Endodermal cell (in vitro differentiated cells): ENCODE measurements around the gene PDLIM5. TPM values are rescaled to one million over a fixed set of nuclear protein-coding genes. Genes with fewer than 3 reads are reported as not detected.
A peak's percentile ranks its signal among the peaks of the same experiment; 100 is the strongest.

Experiments used
- DNase-seq: peaks from one replicate; pipeline ENCODE4 v3.0.0-alpha.2; 2017
- H3K27ac ChIP-seq: 2 replicates; pipeline ENCODE4 v1.5.1; 2013; ENCODE audit warnings: mild to moderate bottlenecking, low read depth, low read length, moderate library complexity
- H3K27me3 ChIP-seq: 2 replicates; pipeline ENCODE4 v1.6.1; 2013; ENCODE audit warnings: mild to moderate bottlenecking, low read length, moderate library complexity; ENCODE audit not compliant: insufficient read depth, control insufficient read depth, poor library complexity, severe bottlenecking
- H3K36me3 ChIP-seq: 2 replicates; pipeline ENCODE4 v1.7.0; 2013; ENCODE audit warnings: mild to moderate bottlenecking, low read length, moderate library complexity; ENCODE audit not compliant: control insufficient read depth, insufficient read depth
- H3K4me1 ChIP-seq: one replicate; pipeline ENCODE4 v1.7.0; 2013; ENCODE audit warnings: low read length; ENCODE audit not compliant: control insufficient read depth, insufficient read depth
- H3K4me3 ChIP-seq: 2 replicates; pipeline ENCODE4 v1.5.1; 2013; ENCODE audit warnings: mild to moderate bottlenecking, low read length, moderate library complexity
- H3K9ac ChIP-seq: 2 replicates; pipeline ENCODE4 v1.6.1; 2013; ENCODE audit warnings: mild to moderate bottlenecking, low read length, moderate library complexity; ENCODE audit not compliant: poor library complexity, severe bottlenecking; ENCODE audit errors: extremely low read depth
- H3K9me3 ChIP-seq: 2 replicates; pipeline ENCODE4 v1.6.1; 2013; ENCODE audit warnings: mild to moderate bottlenecking, low read length, moderate library complexity; ENCODE audit not compliant: control insufficient read depth
- H3K27ac Mint-ChIP-seq: 2 replicates; pipeline ENCODE4 v1.8.0; 2020; ENCODE audit warnings: mixed read lengths
- H3K27me3 Mint-ChIP-seq: 2 replicates; pipeline ENCODE4 v1.8.0; 2021; ENCODE audit warnings: mild to moderate bottlenecking, mixed read lengths; ENCODE audit not compliant: insufficient read depth
- H3K36me3 Mint-ChIP-seq: 2 replicates; pipeline ENCODE4 v1.8.0; 2020; ENCODE audit warnings: low read depth, mixed read lengths
- H3K4me1 Mint-ChIP-seq: 2 replicates; pipeline ENCODE4 v1.8.0; 2020; ENCODE audit warnings: mixed read lengths
- H3K4me3 Mint-ChIP-seq: 2 replicates; pipeline ENCODE4 v1.8.0; 2020; ENCODE audit warnings: mild to moderate bottlenecking, moderate library complexity, mixed read lengths
- H3K9me3 Mint-ChIP-seq: 2 replicates; pipeline ENCODE4 v1.8.0; 2020; ENCODE audit warnings: mild to moderate bottlenecking, mixed read lengths
- WGBS, 2 experiments: methylation state at CpG; one replicate each; pipeline versions ENCODE4 v1.1.5 to v1.1.7; 2013; ENCODE audit warnings: missing lambda C conversion rate in 2 of 2, mixed read lengths in 1 of 2; ENCODE audit not compliant: insufficient coverage in 1 of 2, insufficient read length in 1 of 2; 5-methylcytosine and 5-hydroxymethylcytosine counted together
- total RNA-seq, 2 donors: library from RNA; stranded (reverse); fragmentation: NEBNext Ultra II Directional in 1 of 2; extraction: Animal tissue kit (Norgen Biotek cat#: 25700) in 1 of 2; gene quantifications; 2 replicates in 1 of 2; 3 replicates in 1 of 2; pipeline ENCODE4 v1.2.1, GENCODE V29; 2021
- TF ChIP-seq, protein P1 (sequence below): fragments of 200-600 bp; sonication (generic); conservative IDR thresholded peaks from 2 replicates; pipeline ENCODE4 v1.5.0; 2021; ENCODE audit warnings: antibody characterized with exemption, mild to moderate bottlenecking

PDLIM5 gene
- total RNA-seq, 2 donors from 2014 or later, result 91.0 to 149 TPM

DNA sequence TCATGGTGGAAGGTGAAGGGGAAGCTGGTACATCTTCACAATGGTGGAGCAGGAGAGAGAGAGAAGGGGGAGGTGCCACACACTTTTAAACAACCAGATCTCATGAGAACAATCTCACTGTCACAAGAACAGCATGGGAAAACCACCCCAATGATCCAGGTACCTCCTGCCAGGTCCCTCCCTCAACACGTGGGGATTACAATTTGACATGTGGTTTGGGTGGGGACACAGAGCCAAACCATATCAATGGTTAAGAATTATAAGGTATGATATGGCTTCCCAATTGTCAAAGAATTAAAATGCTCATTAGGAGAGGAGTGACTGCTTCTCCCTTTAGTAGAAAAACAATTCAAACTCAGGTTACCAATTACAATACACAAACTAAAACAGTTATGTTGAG lies 143.3 kb downstream of the PDLIM5 start:
- peaks cover 4% of the 10 kb centered on the region for H3K4me1 Mint-ChIP-seq
- TF ChIP-seq, protein P1, sequence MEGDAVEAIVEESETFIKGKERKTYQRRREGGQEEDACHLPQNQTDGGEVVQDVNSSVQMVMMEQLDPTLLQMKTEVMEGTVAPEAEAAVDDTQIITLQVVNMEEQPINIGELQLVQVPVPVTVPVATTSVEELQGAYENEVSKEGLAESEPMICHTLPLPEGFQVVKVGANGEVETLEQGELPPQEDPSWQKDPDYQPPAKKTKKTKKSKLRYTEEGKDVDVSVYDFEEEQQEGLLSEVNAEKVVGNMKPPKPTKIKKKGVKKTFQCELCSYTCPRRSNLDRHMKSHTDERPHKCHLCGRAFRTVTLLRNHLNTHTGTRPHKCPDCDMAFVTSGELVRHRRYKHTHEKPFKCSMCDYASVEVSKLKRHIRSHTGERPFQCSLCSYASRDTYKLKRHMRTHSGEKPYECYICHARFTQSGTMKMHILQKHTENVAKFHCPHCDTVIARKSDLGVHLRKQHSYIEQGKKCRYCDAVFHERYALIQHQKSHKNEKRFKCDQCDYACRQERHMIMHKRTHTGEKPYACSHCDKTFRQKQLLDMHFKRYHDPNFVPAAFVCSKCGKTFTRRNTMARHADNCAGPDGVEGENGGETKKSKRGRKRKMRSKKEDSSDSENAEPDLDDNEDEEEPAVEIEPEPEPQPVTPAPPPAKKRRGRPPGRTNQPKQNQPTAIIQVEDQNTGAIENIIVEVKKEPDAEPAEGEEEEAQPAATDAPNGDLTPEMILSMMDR, result no peak
- Histone ChIP-seq H3K9me3 (peaks cover 9% of the 10 kb centered on the region), H3K9ac (no peak overlapping the region), H3K4me1 (no peaks in the 10 kb centered on the region), H3K36me3 (peaks cover 63% of the 10 kb centered on the region), H3K27ac (no peak overlapping the region), H3K4me3 (no peak overlapping the region), H3K27me3 (no peaks in the 10 kb centered on the region)
- no peak overlapping the region for H3K4me3 Mint-ChIP-seq
- DNase-seq, result no peak
- H3K36me3 Mint-ChIP-seq, result peaks cover 33% of the 10 kb centered on the region
- H3K27ac Mint-ChIP-seq, result no peak overlapping the region
- 80% methylated on average over 1 of the region's 1 CpG for WGBS, 2 experiments
- no peaks in the 10 kb centered on the region for H3K9me3 Mint-ChIP-seq
- H3K27me3 Mint-ChIP-seq, result no peaks in the 10 kb centered on the region

DNA sequence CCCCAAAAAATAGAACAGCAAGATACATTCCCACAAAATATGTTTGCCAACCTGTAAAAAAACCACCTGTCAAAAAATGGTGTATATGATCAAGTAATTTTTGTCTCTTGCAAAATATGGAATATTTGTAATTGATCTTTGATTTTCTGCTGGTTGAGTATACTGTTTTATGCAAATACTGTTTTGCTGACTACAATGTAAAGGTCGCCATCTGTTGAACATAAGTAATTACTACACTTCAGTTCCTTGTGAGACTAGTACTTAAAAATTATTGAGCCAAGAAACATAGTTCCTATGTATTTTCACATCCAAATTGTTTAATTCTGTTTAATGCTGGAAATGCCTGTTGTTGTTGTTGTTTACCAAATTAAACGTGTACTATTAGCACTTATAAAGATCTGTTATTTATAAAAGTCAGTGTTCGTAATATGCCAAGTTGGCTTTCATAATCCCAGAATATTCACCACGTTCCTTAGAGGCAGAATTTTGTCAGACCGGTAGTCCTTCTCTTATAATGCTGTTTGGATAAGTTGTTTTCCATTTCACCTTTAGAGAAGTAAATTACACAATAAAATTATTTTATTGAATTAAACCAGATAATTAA lies 144.2 kb downstream of the PDLIM5 start:
- Mint-ChIP-seq H3K36me3 (peaks cover 30% of the 10 kb centered on the region), H3K4me3 (no peak overlapping the region), H3K4me1 (peaks cover 4% of the 10 kb centered on the region), H3K27ac (no peak overlapping the region), H3K9me3 (no peaks in the 10 kb centered on the region), H3K27me3 (no peaks in the 10 kb centered on the region)
- 65% methylated on average over 5 of the region's 5 CpGs; no CpG with 5 or more reads in 1 of the 2 experiments for WGBS, 2 experiments
- peaks cover 63% of the 10 kb centered on the region for H3K36me3 ChIP-seq
- DNase-seq, result no peak
- TF ChIP-seq, protein P1, result peak; percentile 83
- H3K9ac ChIP-seq, result no peak overlapping the region
- H3K27ac ChIP-seq, result no peak overlapping the region
- no peaks in the 10 kb centered on the region for H3K27me3 ChIP-seq
- no peak overlapping the region for H3K4me3 ChIP-seq
- H3K9me3 ChIP-seq, result peaks cover 11% of the 10 kb centered on the region
- no peaks in the 10 kb centered on the region for H3K4me1 ChIP-seq

DNA sequence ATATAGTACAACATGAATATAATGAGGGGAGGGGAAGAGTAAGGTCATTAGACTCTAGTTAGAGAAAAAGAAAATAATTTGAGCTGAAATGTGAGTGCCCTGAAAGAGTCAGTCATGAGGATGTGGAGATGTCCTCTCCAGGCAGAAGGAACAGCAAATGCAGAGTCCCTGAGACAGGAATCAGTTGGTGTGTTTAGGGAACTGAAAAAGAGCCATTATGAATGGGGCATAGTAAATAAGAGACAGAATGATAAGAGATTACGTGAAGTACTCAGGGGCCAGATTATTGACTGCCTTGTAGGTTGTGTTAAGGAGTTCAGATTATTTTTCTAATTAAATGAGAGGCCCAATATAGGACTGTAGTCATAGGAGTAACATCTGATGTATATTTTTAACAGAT lies 147.0 kb downstream of the PDLIM5 start:
- Mint-ChIP-seq H3K4me1 (peaks cover 4% of the 10 kb centered on the region), H3K36me3 (peaks cover 9% of the 10 kb centered on the region), H3K9me3 (no peaks in the 10 kb centered on the region), H3K27ac (no peak overlapping the region), H3K27me3 (no peaks in the 10 kb centered on the region), H3K4me3 (no peak overlapping the region)
- Histone ChIP-seq H3K27me3 (no peaks in the 10 kb centered on the region), H3K36me3 (peaks cover 53% of the 10 kb centered on the region), H3K4me3 (no peak overlapping the region), H3K27ac (no peak overlapping the region), H3K9ac (no peak overlapping the region), H3K9me3 (peaks cover 11% of the 10 kb centered on the region), H3K4me1 (no peaks in the 10 kb centered on the region)
- 80 to 93% methylated on average over 1 of the region's 1 CpG for WGBS, 2 experiments
- TF ChIP-seq, protein P1, result no peak
- no peak for DNase-seq
